Activated naive CD4-positive, alpha-beta T cell treated with anti-CD3 and anti-CD28 coated beads for 36 hours (primary cell): ENCODE measurements around the gene PADI6. TPM values are rescaled to one million over a fixed set of nuclear protein-coding genes. Genes with fewer than 3 reads are reported as not detected.
A peak's percentile ranks its signal among the peaks of the same experiment; 100 is the strongest.

Experiments
- CTCF ChIA-PET: fragments of 350-600 bp; sonication (Branson Sonifier 250); formaldehyde crosslinking; loops from one replicate; lab custom pipeline; 2021; ENCODE audit warnings: antibody characterized with exemption; lab: Charles Lee
- DNase-seq: peaks from one replicate; pipeline ENCODE4 v3.0.0-alpha.2; 2020
- H3K27ac Mint-ChIP-seq: one replicate; pipeline ENCODE4 v1.8.0; 2021; ENCODE audit warnings: mild to moderate bottlenecking, mixed read lengths
- H3K27me3 Mint-ChIP-seq: one replicate; pipeline ENCODE4 v1.8.0; 2021; ENCODE audit warnings: low read depth, mixed read lengths
- H3K36me3 Mint-ChIP-seq: one replicate; pipeline ENCODE4 v1.8.0; 2021; ENCODE audit warnings: low read depth, mixed read lengths
- H3K4me1 Mint-ChIP-seq: one replicate; pipeline ENCODE4 v1.8.0; 2021; ENCODE audit warnings: low read depth, mixed read lengths
- H3K4me3 Mint-ChIP-seq: one replicate; pipeline ENCODE4 v1.8.0; 2021; ENCODE audit warnings: mild to moderate bottlenecking, moderate library complexity, mixed read lengths
- H3K9me3 Mint-ChIP-seq: one replicate; pipeline ENCODE4 v1.8.0; 2021; ENCODE audit warnings: mixed read lengths
- intact Hi-C: fragments of 100-400 bp; cut with micrococcal nuclease; formaldehyde crosslinking; loops from one replicate; pipeline ENCODE4 v1.15.1; 2023
- total RNA-seq, 2 experiments: library from RNA; stranded (reverse); gene quantifications; one replicate each; pipeline ENCODE4 v1.2.3, GENCODE V29; 2021

PADI6 gene
- total RNA-seq, 2 experiments from 2014 or later = not detected

GRCh38 chr1:17347769-17348592 is 24.0 kb upstream of the PADI6 start:
- H3K4me3 Mint-ChIP-seq = no peak overlapping the region
- peaks cover 1% of the 10 kb centered on the region for H3K36me3 Mint-ChIP-seq
- CTCF ChIA-PET = no interaction called here
- peaks cover 10% of the 10 kb centered on the region for H3K4me1 Mint-ChIP-seq
- peaks cover 2% of the 10 kb centered on the region for H3K27me3 Mint-ChIP-seq
- H3K27ac Mint-ChIP-seq = no peak overlapping the region
- H3K9me3 Mint-ChIP-seq = peaks cover 8% of the 10 kb centered on the region
- intact Hi-C loops = no loop called here
- no peak for DNase-seq

- CTCF ChIA-PET = no interaction called here
- Mint-ChIP-seq H3K4me1 (peaks cover 10% of the 10 kb centered on the region), H3K9me3 (peaks cover 4% of the 10 kb centered on the region), H3K27me3 (peaks cover 2% of the 10 kb centered on the region), H3K36me3 (peaks cover 1% of the 10 kb centered on the region), H3K27ac (no peak overlapping the region), H3K4me3 (no peak overlapping the region)
- DNase-seq = no peak
- intact Hi-C loops = no loop called here
Observed at GRCh38 chr1:17348593-17349234, 23.3 kb upstream of the PADI6 start.

- CTCF ChIA-PET = interaction anchor here (0.7 kb wide), 1 partner anchor 49 kb away, joined by 4 read pairs; no protein-coding TSS in a partner anchor
- Mint-ChIP-seq H3K36me3 (no peaks in the 10 kb centered on the region), H3K4me3 (no peak overlapping the region), H3K27me3 (peaks cover 2% of the 10 kb centered on the region), H3K9me3 (no peaks in the 10 kb centered on the region), H3K4me1 (peaks cover 10% of the 10 kb centered on the region), H3K27ac (no peak overlapping the region)
- no peak for DNase-seq
- intact Hi-C loops = no loop called here
Observed at GRCh38 chr1:17350083-17350482, 21.9 kb upstream of the PADI6 start.

- CTCF ChIA-PET = interaction anchor here (0.6 to 0.7 kb wide), 2 partner anchors 48 to 116 kb away, joined by 3 to 4 read pairs; no protein-coding TSS in a partner anchor
- no peak for DNase-seq
Observed at GRCh38 chr1:17350928-17351446, 21.0 kb upstream of the PADI6 start.

GRCh38 chr1:17351598-17352324 is 20.2 kb upstream of the PADI6 start:
- H3K4me1 Mint-ChIP-seq = peaks cover 22% of the 10 kb centered on the region
- intact Hi-C loops = no loop called here
- no peaks in the 10 kb centered on the region for H3K36me3 Mint-ChIP-seq
- no peak overlapping the region for H3K4me3 Mint-ChIP-seq
- H3K27me3 Mint-ChIP-seq = peaks cover 2% of the 10 kb centered on the region
- CTCF ChIA-PET = no interaction called here
- no peak for DNase-seq
- no peak overlapping the region for H3K27ac Mint-ChIP-seq
- no peaks in the 10 kb centered on the region for H3K9me3 Mint-ChIP-seq

More at GRCh38 chr1:17350928-17351446, 21.0 kb upstream of the PADI6 start:
- H3K36me3 Mint-ChIP-seq = no peaks in the 10 kb centered on the region
- H3K9me3 Mint-ChIP-seq = no peaks in the 10 kb centered on the region
- H3K4me3 Mint-ChIP-seq = no peak overlapping the region
- intact Hi-C loops = no loop called here
- peaks cover 14% of the 10 kb centered on the region for H3K4me1 Mint-ChIP-seq
- H3K27me3 Mint-ChIP-seq = peaks cover 2% of the 10 kb centered on the region
- H3K27ac Mint-ChIP-seq = no peak overlapping the region

- Mint-ChIP-seq H3K36me3 (no peaks in the 10 kb centered on the region), H3K27me3 (peaks cover 2% of the 10 kb centered on the region), H3K4me1 (peaks cover 23% of the 10 kb centered on the region), H3K4me3 (no peak overlapping the region), H3K9me3 (no peaks in the 10 kb centered on the region), H3K27ac (no peak overlapping the region)
- intact Hi-C loops = no loop called here
- CTCF ChIA-PET = no interaction called here
- DNase-seq = no peak
Observed at GRCh38 chr1:17352419-17352909, 19.5 kb upstream of the PADI6 start.

- peaks cover 2% of the 10 kb centered on the region for H3K27me3 Mint-ChIP-seq
- intact Hi-C loops = no loop called here
- peaks cover 12% of the 10 kb centered on the region for H3K4me1 Mint-ChIP-seq
- peak; percentile 55 for DNase-seq
- CTCF ChIA-PET = interaction anchor here (0.6 to 1.0 kb wide), 4 partner anchors 20 to 305 kb away, joined by 3 to 4 read pairs (median 3); no protein-coding TSS in a partner anchor
- peak overlapping the region; percentile 67 for H3K27ac Mint-ChIP-seq
- H3K36me3 Mint-ChIP-seq = no peaks in the 10 kb centered on the region
- H3K4me3 Mint-ChIP-seq = peak overlapping the region; percentile 65
- no peaks in the 10 kb centered on the region for H3K9me3 Mint-ChIP-seq
Observed at GRCh38 chr1:17355898-17356297, 16.1 kb upstream of the PADI6 start.

- Mint-ChIP-seq H3K36me3 (no peaks in the 10 kb centered on the region), H3K27me3 (peaks cover 2% of the 10 kb centered on the region), H3K4me3 (peak overlapping the region; percentile 65), H3K27ac (peak overlapping the region; percentile 59), H3K9me3 (no peaks in the 10 kb centered on the region), H3K4me1 (peaks cover 12% of the 10 kb centered on the region)
- DNase-seq = peak; percentile 57
- CTCF ChIA-PET = interaction anchor here (0.6 to 0.8 kb wide), 2 partner anchors 20 to 305 kb away, joined by 3 read pairs; no protein-coding TSS in a partner anchor
- intact Hi-C loops = no loop called here
Observed at GRCh38 chr1:17356387-17357026, 15.5 kb upstream of the PADI6 start.

GRCh38 chr1:17358557-17358956 is 13.4 kb upstream of the PADI6 start:
- H3K4me1 Mint-ChIP-seq = peaks cover 12% of the 10 kb centered on the region
- H3K36me3 Mint-ChIP-seq = no peaks in the 10 kb centered on the region
- no peaks in the 10 kb centered on the region for H3K27me3 Mint-ChIP-seq
- intact Hi-C loops = no loop called here
- no peak for DNase-seq
- CTCF ChIA-PET = no interaction called here
- no peaks in the 10 kb centered on the region for H3K9me3 Mint-ChIP-seq
- no peak overlapping the region for H3K27ac Mint-ChIP-seq
- H3K4me3 Mint-ChIP-seq = no peak overlapping the region

GRCh38 chr1:17359031-17359430 is 13.0 kb upstream of the PADI6 start:
- no peak overlapping the region for H3K27ac Mint-ChIP-seq
- H3K4me3 Mint-ChIP-seq = no peak overlapping the region
- peaks cover 12% of the 10 kb centered on the region for H3K4me1 Mint-ChIP-seq
- no peaks in the 10 kb centered on the region for H3K9me3 Mint-ChIP-seq
- no peak for DNase-seq
- CTCF ChIA-PET = no interaction called here
- H3K36me3 Mint-ChIP-seq = no peaks in the 10 kb centered on the region
- intact Hi-C loops = no loop called here
- no peaks in the 10 kb centered on the region for H3K27me3 Mint-ChIP-seq

- H3K27me3 Mint-ChIP-seq = no peaks in the 10 kb centered on the region
- no peak for DNase-seq
- H3K4me3 Mint-ChIP-seq = no peak overlapping the region
- peaks cover 12% of the 10 kb centered on the region for H3K4me1 Mint-ChIP-seq
- intact Hi-C loops = no loop called here
- no peaks in the 10 kb centered on the region for H3K9me3 Mint-ChIP-seq
- CTCF ChIA-PET = no interaction called here
- H3K36me3 Mint-ChIP-seq = no peaks in the 10 kb centered on the region
- no peak overlapping the region for H3K27ac Mint-ChIP-seq
Observed at GRCh38 chr1:17359808-17360207, 12.2 kb upstream of the PADI6 start.
